Tibial nerve (tissue), 4 donors: Measurements from ENCODE around the gene ACVR1B. TPM values are rescaled to one million over a fixed set of nuclear protein-coding genes. Genes with fewer than 3 reads are reported as not detected.
A peak's percentile ranks its signal among the peaks of the same experiment; 100 is the strongest.

Experiments used
- DNase-seq, 2 donors: peaks; one replicate each; pipeline ENCODE4 v3.0.0-alpha.2; 2019; ENCODE audit warnings: low spot score in 2 of 2
- H3K27ac ChIP-seq, 4 donors: fragments of 200-600 bp; sonication (generic) in 3 of 4; one replicate each; pipeline ENCODE4 v1.5.1; 2017 to 2019; ENCODE audit warnings: mild to moderate bottlenecking in 1 of 4
- H3K27me3 ChIP-seq, 2 donors: fragments of 200-600 bp; sonication (generic) in 1 of 2; one replicate each; pipeline versions ENCODE4 v1.5.1 to v1.6.0; 2017 to 2019
- H3K36me3 ChIP-seq, 3 donors: fragments of 200-600 bp; sonication (generic); one replicate each; pipeline ENCODE4 v1.5.1; 2018 to 2019
- H3K4me1 ChIP-seq, 4 donors: fragments of 200-600 bp; sonication (generic) in 3 of 4; one replicate each; pipeline ENCODE4 v1.5.1; 2017 to 2019
- H3K4me3 ChIP-seq, 4 donors: fragments of 200-600 bp; sonication (generic) in 3 of 4; one replicate each; pipeline ENCODE4 v1.5.1; 2017 to 2019; ENCODE audit warnings: mild to moderate bottlenecking in 1 of 4, moderate library complexity in 1 of 4
- H3K9me3 ChIP-seq, 4 donors: fragments of 200-600 bp; sonication (generic) in 3 of 4; one replicate each; pipeline ENCODE4 v1.5.1; 2017 to 2019
- CTCF ChIP-seq, 5 experiments: fragments of 200-600 bp in 3 of 5; fragments of 450-650 bp in 2 of 5; sonication (generic) in 3 of 5; IDR thresholded peaks; one replicate each; pipeline ENCODE4 v1.5.1; 2016 to 2019; ENCODE audit warnings: antibody characterized with exemption in 5 of 5, mild to moderate bottlenecking in 3 of 5, moderate library complexity in 2 of 5
- EP300 ChIP-seq, 2 donors: sonication (generic); formaldehyde crosslinking; IDR thresholded peaks; one replicate each; pipeline ENCODE4 v1.6.1; 2017; ENCODE audit warnings: antibody characterized with exemption in 2 of 2, mild to moderate bottlenecking in 1 of 2
- POLR2A ChIP-seq, 2 donors: fragments of 450-650 bp; IDR thresholded peaks; one replicate each; pipeline ENCODE4 v1.6.1; 2017; ENCODE audit warnings: antibody characterized with exemption in 2 of 2, mild to moderate bottlenecking in 2 of 2, moderate library complexity in 2 of 2
- whole genome bisulfite sequencing, 2 donors: methylation state at CpG; one replicate each; pipeline ENCODE4 v1.1.5; 2018; 5-methylcytosine and 5-hydroxymethylcytosine counted together
- total RNA-seq, 4 donors: library from RNA; depleted of rRNA; stranded (reverse); fragments of >200 nt; gene quantifications; one replicate each; pipeline ENCODE4 v1.1.0, GENCODE V29; 2016

Gene ACVR1B
- total RNA-seq, 4 donors from 2014 or later = 11.6 to 19.8 (median 17.1) TPM

DNA sequence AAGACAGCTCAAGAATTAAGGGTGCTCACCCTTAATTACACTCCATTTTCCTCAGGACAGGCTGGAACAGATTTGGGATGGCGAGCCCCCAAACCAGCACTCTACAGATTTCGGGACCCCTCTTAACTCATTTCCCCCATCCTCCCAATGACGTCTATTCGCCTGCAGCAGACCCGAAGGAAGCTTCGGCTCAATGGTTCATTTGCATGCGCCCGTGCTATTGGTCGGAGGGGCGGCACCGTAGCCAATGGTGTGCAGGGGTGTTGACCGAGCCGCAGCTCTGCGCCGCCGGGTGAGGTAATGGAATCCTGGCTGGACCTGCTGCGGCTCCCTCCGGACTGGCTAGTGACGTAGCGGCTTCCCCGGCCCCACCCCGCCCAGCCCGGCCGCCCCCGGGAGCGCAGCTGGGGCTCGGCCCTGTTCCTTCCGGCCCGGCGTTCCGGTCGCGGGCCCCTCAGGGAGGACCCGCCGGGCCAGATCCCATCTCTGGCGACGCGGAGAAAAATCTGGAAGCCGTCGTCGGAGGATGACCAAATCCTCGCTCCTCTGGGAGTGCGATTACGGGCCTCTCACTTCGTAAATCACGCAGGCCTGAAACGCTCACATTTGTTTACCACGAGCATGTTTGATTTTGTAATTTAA lies 81.4 kb downstream of the ACVR1B start:
- DNase-seq = peak; percentile 93 to 97
- TF ChIP-seq EP300 (IDR thresholded peaks at IDR 0.05) (peak; percentile 96), CTCF (IDR thresholded peaks at IDR 0.05) (peak in 2 of 5 experiments; percentile 9 to 43), POLR2A (IDR thresholded peaks at IDR 0.05) (peak in 1 of 2 donors; percentile 95)
- Histone ChIP-seq H3K4me3 (peak overlapping the region; percentile 18 to 44 (median 28)), H3K9me3 (no peaks in the 10 kb centered on the region), H3K27ac (peak overlapping the region; percentile 87 to 99 (median 93)), H3K4me1 (peaks cover 4 to 51% (median 28%) of the 10 kb centered on the region in 4 donors), H3K27me3 (no peaks in the 10 kb centered on the region), H3K36me3 (no peaks in the 10 kb centered on the region)
- WGBS, 2 donors = 1% methylated on average over 28 to 38 of the region's 48 CpGs

- no peak for DNase-seq
- Histone ChIP-seq H3K27me3 (no peaks in the 10 kb centered on the region), H3K9me3 (no peaks in the 10 kb centered on the region), H3K36me3 (no peaks in the 10 kb centered on the region), H3K27ac (peak overlapping the region; percentile 87 to 99 (median 93)), H3K4me1 (peaks cover 4 to 58% (median 28%) of the 10 kb centered on the region in 4 donors), H3K4me3 (peak overlapping the region in 3 of 4 donors; percentile 19 to 44 (median 38))
- 55 to 59% methylated on average over 13 of the region's 13 CpGs for WGBS, 2 donors
- TF ChIP-seq EP300 (IDR thresholded peaks at IDR 0.05) = no peak
- TF ChIP-seq CTCF (IDR thresholded peaks at IDR 0.05) = no peak
- TF ChIP-seq POLR2A (IDR thresholded peaks at IDR 0.05) = no peak
Measured at GRCh38 chr12:52033446-52034140, 82.1 kb downstream of the ACVR1B start.

GRCh38 chr12:52035190-52035589 lies 83.7 kb downstream of the ACVR1B start:
- Histone ChIP-seq H3K27me3 (no peaks in the 10 kb centered on the region), H3K36me3 (no peaks in the 10 kb centered on the region), H3K4me3 (no peak overlapping the region), H3K27ac (peak overlapping the region; percentile 87 to 99 (median 93)), H3K9me3 (no peaks in the 10 kb centered on the region), H3K4me1 (peaks cover 4 to 68% (median 28%) of the 10 kb centered on the region in 4 donors)
- no peak for DNase-seq
- TF ChIP-seq CTCF (IDR thresholded peaks at IDR 0.05) = no peak
- TF ChIP-seq POLR2A (IDR thresholded peaks at IDR 0.05) = no peak
- TF ChIP-seq EP300 (IDR thresholded peaks at IDR 0.05) = no peak
- WGBS, 2 donors = 61 to 67% methylated on average over 4 of the region's 4 CpGs

DNA sequence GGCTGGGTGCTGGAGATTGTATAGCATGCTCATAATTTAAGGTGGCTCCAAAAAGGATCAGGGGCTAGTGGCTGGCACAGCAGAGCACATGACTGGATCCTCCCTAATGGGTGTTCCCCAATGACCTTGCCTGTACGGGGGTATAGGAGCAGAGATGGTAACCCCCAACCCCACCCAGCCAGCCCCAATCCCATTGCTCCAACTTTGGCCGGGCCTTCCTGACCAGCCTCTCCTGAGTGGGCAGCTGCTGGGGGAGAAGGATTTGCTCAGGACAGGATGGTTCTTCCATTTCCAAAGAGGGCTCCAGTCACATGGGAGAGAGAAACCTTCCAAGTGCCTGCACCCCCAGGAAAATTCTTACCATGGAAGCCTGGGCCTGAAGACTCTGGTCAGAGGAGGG lies 84.4 kb downstream of the ACVR1B start:
- TF ChIP-seq POLR2A (IDR thresholded peaks at IDR 0.05) = no peak
- no peak for TF ChIP-seq EP300 (IDR thresholded peaks at IDR 0.05)
- no peak for TF ChIP-seq CTCF (IDR thresholded peaks at IDR 0.05)
- peak overlapping the region; percentile 79 to 99 (median 93) for H3K27ac ChIP-seq
- peaks cover 4 to 68% (median 28%) of the 10 kb centered on the region in 4 donors for H3K4me1 ChIP-seq
- no peak for DNase-seq
- no peak overlapping the region for H3K4me3 ChIP-seq
- 77% methylated on average over 2 of the region's 2 CpGs for WGBS, 2 donors
- no peaks in the 10 kb centered on the region for H3K27me3 ChIP-seq
- H3K36me3 ChIP-seq = no peaks in the 10 kb centered on the region
- H3K9me3 ChIP-seq = no peaks in the 10 kb centered on the region
